HEK293T (cell line): Measurements from ENCODE around the gene PIM1.

Experiments
- CTCF ChIA-PET: fragments of 350-600 bp; formaldehyde crosslinking; extraction: SDS; loops from one replicate; lab custom pipeline; 2021; ENCODE audit warnings: antibody characterized with exemption, inconsistent platforms; lab: Yijun Ruan, JAX
- POLR2A ChIA-PET: fragments of 350-600 bp; formaldehyde crosslinking; extraction: SDS; loops from one replicate; lab custom pipeline; 2020; ENCODE audit warnings: antibody characterized with exemption, inconsistent platforms; lab: Yijun Ruan, JAX
- DNase-seq: peaks from one replicate; pipeline ENCODE4 v3.0.0; 2012; ENCODE audit warnings: mixed read lengths; ENCODE audit errors: extremely low spot score
- ARNT ChIP-seq: fragments of 450-650 bp; IDR thresholded peaks from 2 replicates; pipeline ENCODE4 v1.6.1; 2017; ENCODE audit warnings: mild to moderate bottlenecking
- BHLHE40 ChIP-seq: fragments of 450-650 bp; IDR thresholded peaks from 2 replicates; pipeline ENCODE4 v1.6.1; 2016; ENCODE audit warnings: mild to moderate bottlenecking, moderate library complexity, borderline replicate concordance
- CTBP1 ChIP-seq: fragments of 450-650 bp; IDR thresholded peaks from 2 replicates; pipeline ENCODE4 v1.6.1; 2016; ENCODE audit warnings: borderline replicate concordance
- ELF4 ChIP-seq: fragments of 450-650 bp; IDR thresholded peaks from 2 replicates; pipeline ENCODE4 v1.6.1; 2017; ENCODE audit warnings: antibody characterized with exemption
- FOXA1 ChIP-seq: fragments of 450-650 bp; IDR thresholded peaks from 2 replicates; pipeline ENCODE4 v1.6.1; 2016; ENCODE audit warnings: mild to moderate bottlenecking
- FOXK2 ChIP-seq: fragments of 450-650 bp; IDR thresholded peaks from 2 replicates; pipeline ENCODE4 v1.6.1; 2016; ENCODE audit warnings: mild to moderate bottlenecking
- FOXM1 ChIP-seq: fragments of 450-650 bp; IDR thresholded peaks from 2 replicates; pipeline ENCODE4 v1.6.1; 2017; ENCODE audit warnings: mild to moderate bottlenecking, borderline replicate concordance
- HDGF ChIP-seq: fragments of 450-650 bp; IDR thresholded peaks from 2 replicates; pipeline ENCODE4 v1.6.1; 2017; ENCODE audit warnings: antibody characterized with exemption, borderline replicate concordance
- L3MBTL2 ChIP-seq: fragments of 450-650 bp; conservative IDR thresholded peaks from 2 replicates; pipeline ENCODE4 v1.6.1; 2016; ENCODE audit warnings: mild to moderate bottlenecking
- LEF1 ChIP-seq: fragments of 450-650 bp; IDR thresholded peaks from 2 replicates; pipeline ENCODE4 v1.6.1; 2017; ENCODE audit warnings: mild to moderate bottlenecking, borderline replicate concordance
- NFRKB ChIP-seq: fragments of 450-650 bp; IDR thresholded peaks from 2 replicates; pipeline ENCODE4 v1.6.1; 2016; ENCODE audit warnings: mild to moderate bottlenecking, moderate library complexity
- SP1 ChIP-seq: fragments of 450-650 bp; IDR thresholded peaks from 2 replicates; pipeline ENCODE4 v1.6.1; 2017
- SUZ12 ChIP-seq: fragments of 450-650 bp; IDR thresholded peaks from 2 replicates; pipeline ENCODE4 v1.6.1; 2016; ENCODE audit warnings: mild to moderate bottlenecking
- TARDBP ChIP-seq: fragments of 450-650 bp; IDR thresholded peaks from 2 replicates; pipeline ENCODE4 v1.6.1; 2016
- ZNF384 ChIP-seq: fragments of 450-650 bp; IDR thresholded peaks from 2 replicates; pipeline ENCODE4 v1.6.1; 2016
- TF ChIP-seq, protein P1 (sequence below): fragments of 450-650 bp; IDR thresholded peaks from 2 replicates; pipeline ENCODE4 v1.6.1; 2016

The PIM1 gene

DNA sequence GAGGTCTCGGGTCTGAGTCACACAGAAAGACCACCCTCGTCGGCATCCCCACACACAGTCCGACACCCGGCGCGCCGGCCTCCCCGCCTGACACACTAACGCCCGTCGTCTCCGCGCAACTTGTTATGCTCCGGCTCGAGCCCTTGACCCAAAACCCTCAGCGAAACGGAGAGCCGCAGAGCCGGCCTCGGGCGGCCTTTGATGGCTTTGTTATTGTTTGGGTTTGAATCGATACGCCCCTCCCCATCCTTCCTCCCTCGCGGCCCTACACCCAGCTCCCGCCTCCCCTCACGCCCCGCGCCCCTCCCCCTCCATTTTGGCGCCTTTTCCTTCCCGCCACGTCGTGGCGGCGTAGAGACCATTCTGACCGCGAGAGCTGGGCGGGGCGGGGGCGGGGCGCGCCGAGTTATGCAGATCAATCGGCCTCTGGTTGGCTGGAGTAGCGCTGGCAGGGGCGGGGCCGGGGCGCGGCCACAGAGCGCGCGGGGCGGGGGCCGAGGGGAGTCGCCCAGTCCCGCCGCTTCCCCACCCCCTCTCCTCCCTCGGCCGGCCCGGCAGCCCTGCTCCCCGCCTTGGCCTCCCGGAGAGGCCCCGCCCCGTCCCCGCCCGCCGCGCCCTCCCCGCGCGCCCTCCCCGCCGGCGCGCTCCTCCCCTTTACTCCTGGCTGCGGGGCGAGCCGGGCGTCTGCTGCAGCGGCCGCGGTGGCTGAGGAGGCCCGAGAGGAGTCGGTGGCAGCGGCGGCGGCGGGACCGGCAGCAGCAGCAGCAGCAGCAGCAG lies at the start of gene PIM1:
TSS of gene PIM1 (plus strand) at position 657 of the 777 bp plus-strand sequence. CDS start 424 bp downstream, outside the sequence.
- ChIA-PET POLR2A (interaction anchor here (0.6 to 4.4 kb wide), 17 partner anchors 11 to 140 kb away, joined by 3 to 54 read pairs (median 5); partner anchors contain the start of genes TBC1D22B and TMEM217), CTCF (interaction anchor here (1.9 kb wide), 1 partner anchor 41 kb away, joined by 5 read pairs; no protein-coding TSS in a partner anchor)
- DNase-seq = peak; percentile 95
- TF ChIP-seq, protein P1, sequence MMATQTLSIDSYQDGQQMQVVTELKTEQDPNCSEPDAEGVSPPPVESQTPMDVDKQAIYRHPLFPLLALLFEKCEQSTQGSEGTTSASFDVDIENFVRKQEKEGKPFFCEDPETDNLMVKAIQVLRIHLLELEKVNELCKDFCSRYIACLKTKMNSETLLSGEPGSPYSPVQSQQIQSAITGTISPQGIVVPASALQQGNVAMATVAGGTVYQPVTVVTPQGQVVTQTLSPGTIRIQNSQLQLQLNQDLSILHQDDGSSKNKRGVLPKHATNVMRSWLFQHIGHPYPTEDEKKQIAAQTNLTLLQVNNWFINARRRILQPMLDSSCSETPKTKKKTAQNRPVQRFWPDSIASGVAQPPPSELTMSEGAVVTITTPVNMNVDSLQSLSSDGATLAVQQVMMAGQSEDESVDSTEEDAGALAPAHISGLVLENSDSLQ = no peak
- no peak for TF ChIP-seq SUZ12
- peak; percentile 43; the same call in 1 of the 2 replicates for TF ChIP-seq CTBP1
- TF ChIP-seq TARDBP = no peak
- TF ChIP-seq SP1 = peak; percentile 32; the same call in 1 of the 2 replicates
- TF ChIP-seq L3MBTL2 = peak; percentile 94
- TF ChIP-seq LEF1 = no peak
- no peak for TF ChIP-seq ZNF384
- TF ChIP-seq NFRKB = no peak
- TF ChIP-seq FOXM1 = peak; percentile 56; the same call in 1 of the 2 replicates

DNA sequence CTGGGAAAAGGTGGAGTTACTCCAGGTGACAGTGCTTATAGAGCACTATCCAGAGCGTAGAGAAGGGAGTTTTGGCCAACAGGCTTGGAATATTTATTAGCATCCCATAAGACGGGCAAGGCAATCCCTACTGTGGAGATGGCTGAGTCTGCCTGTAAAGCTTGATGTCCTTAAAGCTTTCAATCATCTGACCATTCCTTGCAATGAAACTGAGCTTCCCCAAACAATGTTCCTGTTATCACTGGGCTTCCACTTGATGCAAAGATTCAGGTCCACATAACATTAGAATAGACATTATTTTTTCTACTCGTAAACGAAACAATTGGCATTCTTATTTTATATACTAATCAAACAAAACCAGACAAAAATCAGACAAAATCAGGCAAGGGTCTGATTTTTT lies 48.4 kb upstream of the PIM1 start:
- CTCF ChIA-PET = no interaction called here
- POLR2A ChIA-PET = no interaction called here
- no peak for DNase-seq
- TF ChIP-seq BHLHE40 (no peak), FOXA1 (no peak), ZNF384 (no peak), LEF1 (no peak), ARNT (no peak), CTBP1 (no peak), FOXM1 (no peak), HDGF (no peak), SUZ12 (no peak), NFRKB (no peak), TARDBP (no peak), FOXK2 (no peak), ELF4 (no peak), SP1 (no peak), L3MBTL2 (no peak)
- TF ChIP-seq, protein P1 = no peak

DNA sequence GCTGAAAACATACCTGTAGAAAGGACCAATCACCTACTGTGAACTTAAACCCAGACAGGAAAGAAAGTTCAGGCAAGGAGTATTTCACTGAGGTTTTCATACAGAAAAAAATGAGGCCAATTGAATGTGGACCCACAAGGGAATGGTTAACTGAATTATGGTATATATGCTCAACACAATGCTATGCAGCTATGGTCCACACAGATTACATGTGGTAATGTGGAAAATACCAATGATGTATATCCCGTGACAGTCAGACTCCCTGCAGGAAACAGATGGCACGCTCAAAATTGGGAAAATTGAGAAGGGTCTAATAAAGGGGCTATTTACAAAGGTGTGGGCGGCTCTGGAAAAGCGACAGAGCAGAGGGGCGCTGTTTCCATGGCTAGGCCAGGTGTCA lies 47.1 kb upstream of the PIM1 start:
- CTCF ChIA-PET = no interaction called here
- TF ChIP-seq SUZ12 = no peak
- TF ChIP-seq LEF1 = no peak
- no peak for TF ChIP-seq ARNT
- no peak for TF ChIP-seq CTBP1
- TF ChIP-seq ELF4 = no peak
- TF ChIP-seq HDGF = no peak
- TF ChIP-seq FOXK2 = no peak
- no peak for TF ChIP-seq ZNF384
- TF ChIP-seq, protein P1 = no peak
- TF ChIP-seq NFRKB = no peak
- no peak for TF ChIP-seq L3MBTL2
- TF ChIP-seq SP1 = no peak
- TF ChIP-seq BHLHE40 = no peak
- no peak for TF ChIP-seq FOXA1
- TF ChIP-seq FOXM1 = no peak
- TF ChIP-seq TARDBP = no peak

DNA sequence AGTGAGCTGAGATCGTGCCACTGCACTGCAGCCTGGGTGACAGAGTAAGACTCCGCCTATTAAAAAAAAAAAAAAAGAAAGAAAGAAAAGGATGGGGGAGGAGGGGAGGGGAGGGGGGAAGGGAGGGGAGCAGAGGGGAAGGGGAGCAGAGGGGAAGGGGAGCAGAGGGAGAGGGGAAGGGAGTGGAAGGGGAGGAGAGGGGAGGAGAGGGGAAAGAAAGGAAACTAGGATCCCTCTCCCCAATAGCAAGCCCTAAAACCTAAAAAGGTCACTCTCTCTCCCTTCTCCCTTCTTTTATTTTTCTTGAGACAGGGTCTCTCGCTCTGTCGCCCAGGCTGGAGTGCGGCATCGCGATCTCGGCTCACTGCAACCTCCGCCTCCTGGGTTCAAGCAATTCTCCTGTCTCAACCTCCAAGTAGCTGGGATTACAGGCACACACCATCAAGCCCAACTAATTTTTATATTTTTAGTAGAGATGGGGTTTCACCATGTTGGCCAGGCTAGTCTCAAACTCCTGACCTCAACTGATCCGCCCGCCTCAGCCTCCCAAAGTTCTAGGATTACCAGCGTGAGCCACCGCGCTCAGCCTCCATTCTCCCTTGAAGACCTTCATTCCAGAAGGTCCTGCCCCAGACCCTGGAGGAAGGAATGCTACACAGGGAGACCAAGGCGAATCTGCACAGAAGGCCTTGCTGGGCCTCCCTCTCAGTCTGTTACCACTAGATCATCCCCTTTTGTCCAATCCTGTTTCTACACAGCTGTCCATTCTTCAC lies 45.8 kb upstream of the PIM1 start:
- ChIA-PET POLR2A (no interaction called here), CTCF (no interaction called here)
- no peak for TF ChIP-seq TARDBP
- TF ChIP-seq FOXM1 = no peak
- TF ChIP-seq FOXA1 = no peak
- TF ChIP-seq ELF4 = no peak
- no peak for TF ChIP-seq NFRKB
- TF ChIP-seq SUZ12 = no peak
- TF ChIP-seq CTBP1 = no peak
- no peak for TF ChIP-seq ARNT
- TF ChIP-seq SP1 = no peak
- TF ChIP-seq, protein P1 = no peak
- DNase-seq = no peak

More for the DNA sequence above, 47.1 kb upstream of the PIM1 start:
- no peak for DNase-seq
- POLR2A ChIA-PET = interaction anchor here (1.1 kb wide), 1 partner anchor 8 kb away, joined by 3 read pairs; no protein-coding TSS in a partner anchor
